Activated CD8-positive, alpha-beta T cell treated with anti-CD3 and anti-CD28 coated beads for 36 hours (primary cell): ENCODE measurements around the gene SGTA. TPM values are rescaled to one million over a fixed set of nuclear protein-coding genes. Genes with fewer than 3 reads are reported as not detected.

Source experiments
- ATAC-seq: fragments of 200-7000 bp; cut with Tn5 transposase; one replicate; pipeline ENCODE4 v1.10.0; 2021; ENCODE audit warnings: mild to moderate bottlenecking, moderate library complexity
- CTCF ChIA-PET: fragments of 350-600 bp; sonication (Branson Sonifier 250); formaldehyde crosslinking; loops from one replicate; lab custom pipeline; 2021; ENCODE audit warnings: antibody characterized with exemption; lab: Charles Lee
- POLR2A ChIA-PET: fragments of 350-600 bp; sonication (Branson Sonifier 250); formaldehyde crosslinking; loops from one replicate; lab custom pipeline; 2021; ENCODE audit warnings: antibody characterized with exemption; lab: Charles Lee
- DNase-seq: peaks from one replicate; pipeline ENCODE4 v3.0.0-alpha.2; 2020
- H3K27ac Mint-ChIP-seq: one replicate; pipeline ENCODE4 v1.8.0; 2021; ENCODE audit warnings: mild to moderate bottlenecking, mixed read lengths
- H3K27me3 Mint-ChIP-seq: one replicate; pipeline ENCODE4 v1.8.0; 2021; ENCODE audit warnings: mixed read lengths
- H3K36me3 Mint-ChIP-seq: one replicate; pipeline ENCODE4 v1.8.0; 2021; ENCODE audit warnings: low read depth, mixed read lengths
- H3K4me1 Mint-ChIP-seq: one replicate; pipeline ENCODE4 v1.8.0; 2021; ENCODE audit warnings: low read depth, mixed read lengths
- H3K4me3 Mint-ChIP-seq: one replicate; pipeline ENCODE4 v1.8.0; 2021; ENCODE audit warnings: mild to moderate bottlenecking, moderate library complexity, mixed read lengths
- H3K9me3 Mint-ChIP-seq: one replicate; pipeline ENCODE4 v1.8.0; 2021; ENCODE audit warnings: mixed read lengths
- intact Hi-C: fragments of 100-400 bp; cut with micrococcal nuclease; formaldehyde crosslinking; loops from one replicate; pipeline ENCODE4 v1.10.0; 2022
- total RNA-seq, 2 experiments: library from RNA; stranded (reverse); gene quantifications; one replicate each; pipeline ENCODE4 v1.2.3, GENCODE V29; 2021
- TF ChIP-seq, protein P1 (sequence below): fragments of 200-600 bp; IDR thresholded peaks from one replicate; pipeline ENCODE4 v1.8.0; 2022; ENCODE audit warnings: antibody characterized with exemption, mild to moderate bottlenecking

The SGTA gene
- total RNA-seq, 2 experiments from 2014 or later = 53.4 to 60.8 TPM

DNA sequence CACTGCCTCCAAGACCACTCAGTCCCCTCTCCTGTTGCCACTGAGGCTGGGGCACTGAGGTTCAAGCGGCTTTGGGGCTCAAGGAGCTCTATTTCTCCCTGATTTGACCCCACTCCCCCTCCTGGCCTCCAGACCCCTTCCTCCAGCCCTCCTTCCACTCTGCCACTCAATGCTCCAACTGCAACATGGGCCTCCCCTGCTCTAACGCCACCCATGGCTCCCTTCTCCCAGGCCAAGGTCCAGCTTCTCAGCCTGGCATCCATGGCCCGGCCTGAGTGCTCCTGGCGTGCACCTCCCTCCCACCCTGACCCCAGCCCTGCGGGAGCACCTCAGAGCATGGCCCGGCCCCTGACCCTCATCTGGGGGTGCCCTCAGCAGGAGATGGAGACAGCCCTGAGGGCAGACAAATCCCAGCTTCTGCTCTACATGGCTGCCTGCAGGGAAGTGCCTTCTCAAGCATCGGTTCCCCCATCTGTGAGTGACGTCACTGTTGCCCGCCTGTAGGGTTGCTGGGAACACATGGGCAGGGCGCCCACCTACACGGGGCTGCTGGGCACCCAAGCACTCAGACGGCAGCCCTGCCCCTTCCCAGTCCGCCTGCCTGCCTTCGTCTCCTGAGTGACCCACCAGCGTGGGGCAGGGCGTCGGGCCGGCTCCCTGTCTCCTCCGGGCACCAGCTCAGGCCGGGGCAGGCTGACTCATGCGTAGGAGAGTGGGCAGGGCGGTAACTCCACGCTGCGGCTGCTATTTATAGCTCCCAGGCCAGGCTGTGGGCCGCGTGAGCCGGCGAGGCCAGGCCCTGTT is 60.3 kb downstream of the SGTA start:
- POLR2A ChIA-PET = interaction anchor here (1.0 kb wide), 1 partner anchor 13 kb away, joined by 3 read pairs; no protein-coding TSS in a partner anchor
- intact Hi-C loops = no loop called here
- DNase-seq = no peak

DNA sequence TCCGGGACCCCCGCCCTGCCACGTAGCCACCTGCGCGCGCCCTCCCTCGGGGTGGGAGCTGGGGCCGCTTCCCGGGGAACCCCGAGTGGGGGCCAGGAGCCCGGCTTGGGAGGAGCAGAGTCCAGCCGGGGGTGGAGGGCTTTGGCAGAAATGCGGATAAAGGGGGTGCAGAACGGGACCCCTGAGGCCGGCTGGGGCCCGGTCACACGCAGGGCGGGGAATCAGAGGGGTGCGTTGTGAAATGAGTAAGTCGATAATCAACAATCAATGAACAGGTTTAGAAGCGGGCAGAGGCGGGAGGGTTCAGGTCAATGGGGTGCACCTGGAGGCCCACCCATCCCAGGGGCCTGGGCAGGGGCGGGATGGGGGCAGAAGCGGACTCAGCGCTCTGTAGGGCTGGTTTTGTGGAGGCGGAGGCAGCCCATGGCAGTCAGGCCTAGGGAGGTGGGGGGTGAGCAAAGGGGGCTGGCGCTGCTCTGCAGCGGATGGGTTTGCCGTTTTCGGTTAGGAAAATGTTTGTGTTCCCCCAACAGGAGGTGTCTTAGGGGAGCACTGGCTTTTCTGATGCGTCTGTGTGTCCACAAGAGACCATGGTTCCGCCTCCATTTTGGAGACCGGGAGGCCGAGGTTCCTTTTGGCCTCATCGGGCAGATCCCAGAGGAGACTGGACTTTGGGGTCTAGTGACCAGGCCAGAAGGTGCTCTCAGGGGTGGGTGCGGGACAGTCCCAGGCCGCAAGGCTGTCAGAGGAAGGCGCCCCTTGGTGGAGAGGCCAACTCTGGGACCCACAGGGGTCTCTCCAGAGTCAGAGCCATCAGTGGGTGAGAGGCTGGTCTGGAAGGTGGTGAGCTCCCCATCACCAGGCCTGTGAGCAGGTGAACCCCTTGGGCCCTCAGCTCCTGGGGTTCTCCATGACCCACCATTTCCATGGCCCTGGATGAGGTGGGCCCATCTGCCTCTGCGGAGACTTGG is 61.2 kb downstream of the SGTA start:
- CTCF ChIA-PET = no interaction called here
- TF ChIP-seq, protein P1, sequence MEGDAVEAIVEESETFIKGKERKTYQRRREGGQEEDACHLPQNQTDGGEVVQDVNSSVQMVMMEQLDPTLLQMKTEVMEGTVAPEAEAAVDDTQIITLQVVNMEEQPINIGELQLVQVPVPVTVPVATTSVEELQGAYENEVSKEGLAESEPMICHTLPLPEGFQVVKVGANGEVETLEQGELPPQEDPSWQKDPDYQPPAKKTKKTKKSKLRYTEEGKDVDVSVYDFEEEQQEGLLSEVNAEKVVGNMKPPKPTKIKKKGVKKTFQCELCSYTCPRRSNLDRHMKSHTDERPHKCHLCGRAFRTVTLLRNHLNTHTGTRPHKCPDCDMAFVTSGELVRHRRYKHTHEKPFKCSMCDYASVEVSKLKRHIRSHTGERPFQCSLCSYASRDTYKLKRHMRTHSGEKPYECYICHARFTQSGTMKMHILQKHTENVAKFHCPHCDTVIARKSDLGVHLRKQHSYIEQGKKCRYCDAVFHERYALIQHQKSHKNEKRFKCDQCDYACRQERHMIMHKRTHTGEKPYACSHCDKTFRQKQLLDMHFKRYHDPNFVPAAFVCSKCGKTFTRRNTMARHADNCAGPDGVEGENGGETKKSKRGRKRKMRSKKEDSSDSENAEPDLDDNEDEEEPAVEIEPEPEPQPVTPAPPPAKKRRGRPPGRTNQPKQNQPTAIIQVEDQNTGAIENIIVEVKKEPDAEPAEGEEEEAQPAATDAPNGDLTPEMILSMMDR = no peak

More for the DNA sequence above, 60.3 kb downstream of the SGTA start:
- Mint-ChIP-seq H3K27me3 (peaks cover 30% of the 10 kb centered on the region), H3K9me3 (no peaks in the 10 kb centered on the region), H3K4me3 (no peak overlapping the region), H3K27ac (no peak overlapping the region), H3K4me1 (peaks cover 3% of the 10 kb centered on the region), H3K36me3 (no peaks in the 10 kb centered on the region)
- TF ChIP-seq, protein P1 = no peak
- no peak for ATAC-seq
- CTCF ChIA-PET = no interaction called here

GRCh38 chr19:2720777-2721569 is 62.1 kb downstream of the SGTA start, which contains the start of gene DIRAS1:
DIRAS1 (minus strand) TSS chr19:2721372; CDS start chr19:2717806, 3,566 bp downstream.
- Mint-ChIP-seq H3K27ac (no peak within 1 kb of the TSS), H3K9me3 (no peaks in the 10 kb centered on the region), H3K4me1 (peaks cover 3% of the 10 kb centered on the region), H3K36me3 (no peaks in the 10 kb centered on the region), H3K27me3 (peaks cover 25% of the 10 kb centered on the region), H3K4me3 (peak within 1 kb of the TSS; percentile 43)
- DNase-seq (no peak), ATAC-seq (no peak)
- TF ChIP-seq, protein P1 = no peak
- CTCF ChIA-PET = no interaction called here
- POLR2A ChIA-PET = no interaction called here
- intact Hi-C loops = no loop called here

More for the DNA sequence above, 61.2 kb downstream of the SGTA start:
- intact Hi-C loops = no loop called here
- Mint-ChIP-seq H3K36me3 (no peaks in the 10 kb centered on the region), H3K27ac (no peak overlapping the region), H3K4me3 (peak overlapping the region; percentile 43), H3K27me3 (peaks cover 27% of the 10 kb centered on the region), H3K9me3 (no peaks in the 10 kb centered on the region), H3K4me1 (peaks cover 3% of the 10 kb centered on the region)
- ATAC-seq (no peak), DNase-seq (no peak)
- POLR2A ChIA-PET = no interaction called here

DNA sequence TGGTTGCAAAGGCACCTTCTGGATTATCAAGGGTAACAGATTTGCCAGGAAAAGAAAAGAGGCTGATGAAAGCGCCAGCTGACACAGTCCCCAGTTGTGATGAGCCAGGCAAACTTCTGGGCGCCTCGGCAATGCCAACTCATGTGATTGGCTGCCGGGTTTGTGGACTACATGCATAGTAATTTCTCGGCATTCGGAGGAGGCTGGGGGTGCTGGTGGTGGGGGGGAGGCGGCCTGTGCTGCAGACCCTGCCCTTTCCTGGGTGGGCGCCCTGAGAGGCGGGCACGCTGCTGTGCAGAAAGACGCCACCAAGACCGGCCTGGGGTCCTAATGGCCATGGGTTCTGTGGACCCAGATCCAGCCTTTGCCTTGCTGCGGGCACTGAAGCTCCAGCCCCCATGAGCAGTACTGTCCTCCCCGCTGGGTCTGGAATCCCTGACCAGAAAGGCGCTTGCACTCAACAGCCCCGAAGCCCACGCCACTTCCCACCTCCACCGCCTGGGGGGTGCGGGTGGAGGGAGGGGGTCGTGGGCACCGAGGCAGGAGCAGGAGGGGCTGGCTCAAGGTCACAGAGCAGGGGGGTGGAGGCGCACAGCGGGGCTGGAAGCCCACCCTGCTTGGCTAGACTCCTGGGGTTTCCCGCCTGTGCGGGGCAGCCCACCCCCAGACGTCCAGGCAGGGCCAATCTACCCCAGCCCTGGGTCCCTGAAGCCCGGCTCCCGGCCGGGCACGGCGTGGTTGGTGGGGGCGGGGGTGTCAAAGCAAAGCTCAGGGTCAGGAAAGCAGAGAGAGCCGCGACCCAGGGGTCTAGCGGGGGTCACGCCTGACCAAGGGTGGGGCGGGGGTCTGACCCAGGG is 62.9 kb downstream of the SGTA start:
- H3K27ac Mint-ChIP-seq = no peak overlapping the region
- ChIA-PET CTCF (no interaction called here), POLR2A (no interaction called here)
- intact Hi-C loops = no loop called here
- no peaks in the 10 kb centered on the region for H3K36me3 Mint-ChIP-seq
- H3K9me3 Mint-ChIP-seq = peaks cover 7% of the 10 kb centered on the region
- peaks cover 3% of the 10 kb centered on the region for H3K4me1 Mint-ChIP-seq
- no peak for DNase-seq
- H3K4me3 Mint-ChIP-seq = no peak overlapping the region
- peaks cover 25% of the 10 kb centered on the region for H3K27me3 Mint-ChIP-seq
- ATAC-seq = no peak
- TF ChIP-seq, protein P1 = no peak
